ENCODE results near the gene FRMD4A.

Gene FRMD4A

DNA sequence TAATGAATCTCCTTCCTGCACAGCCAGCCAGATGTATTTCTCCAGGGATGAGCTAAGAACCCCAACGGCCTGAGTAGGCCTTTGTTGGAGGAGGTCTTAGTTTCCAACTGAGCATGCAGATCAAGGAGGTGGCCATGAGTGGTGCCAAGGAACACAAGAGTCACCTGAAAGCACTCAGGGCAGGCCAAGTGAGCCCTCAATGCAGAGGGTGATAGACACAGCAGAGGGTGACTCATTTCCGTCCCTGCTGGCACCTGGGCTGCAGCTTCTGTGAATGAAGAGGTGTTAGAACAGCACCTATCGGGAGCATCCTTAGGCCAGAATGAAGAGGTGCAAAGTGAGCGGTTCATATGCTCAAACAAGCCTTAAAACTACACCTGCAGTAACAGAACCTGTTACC is 211.8 kb downstream of the FRMD4A start:
- Histone ChIP-seq H3K27me3 (ENCODE audit: insufficient read depth, poor library complexity, severe bottlenecking) (no peaks in the 10 kb centered on the region), H3K27ac (replicated peaks) (no peak overlapping the region), H3K4me3 (replicated peaks; ENCODE audit: insufficient read depth, low read length) (no peak overlapping the region)
- TF ChIP-seq GABPA (IDR thresholded peaks at IDR 0.05; ENCODE audit: low read depth) = no peak
- TF ChIP-seq POLR2AphosphoS5 (IDR thresholded peaks at IDR 0.05; ENCODE audit: low read depth) = no peak
- DNase-seq (ENCODE audit: low read depth in 1 of 2, low spot score in 1 of 2) = no peak

DNA sequence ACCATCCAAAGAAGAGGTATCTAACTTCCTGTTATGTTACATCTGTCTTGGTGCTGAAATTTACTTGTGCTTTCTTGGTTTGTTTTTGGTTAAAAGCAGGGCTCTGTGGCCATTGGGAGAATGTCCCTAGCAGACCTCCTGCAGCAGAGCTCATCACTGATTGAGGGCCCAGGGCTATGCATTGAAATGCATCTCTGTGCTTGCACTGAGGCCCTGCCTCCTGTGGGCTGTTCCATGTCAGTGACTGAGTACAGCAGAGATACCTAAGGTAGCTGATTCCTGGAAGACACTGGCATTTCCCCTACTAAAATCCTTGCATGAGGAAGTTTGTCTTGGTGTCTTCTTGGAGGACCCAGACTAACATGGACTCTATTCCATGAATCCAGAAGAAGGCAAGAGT is 213.9 kb downstream of the FRMD4A start:
- no peak overlapping the region for H3K4me3 ChIP-seq (replicated peaks; ENCODE audit: insufficient read depth, low read length)
- no peak overlapping the region for H3K27ac ChIP-seq (replicated peaks)
- TF ChIP-seq GABPA (IDR thresholded peaks at IDR 0.05; ENCODE audit: low read depth) (no peak), POLR2AphosphoS5 (IDR thresholded peaks at IDR 0.05; ENCODE audit: low read depth) (no peak), SPI1 (IDR thresholded peaks at IDR 0.05; ENCODE audit: borderline replicate concordance, low read depth) (no peak)
- TF ChIP-seq, protein P1, sequence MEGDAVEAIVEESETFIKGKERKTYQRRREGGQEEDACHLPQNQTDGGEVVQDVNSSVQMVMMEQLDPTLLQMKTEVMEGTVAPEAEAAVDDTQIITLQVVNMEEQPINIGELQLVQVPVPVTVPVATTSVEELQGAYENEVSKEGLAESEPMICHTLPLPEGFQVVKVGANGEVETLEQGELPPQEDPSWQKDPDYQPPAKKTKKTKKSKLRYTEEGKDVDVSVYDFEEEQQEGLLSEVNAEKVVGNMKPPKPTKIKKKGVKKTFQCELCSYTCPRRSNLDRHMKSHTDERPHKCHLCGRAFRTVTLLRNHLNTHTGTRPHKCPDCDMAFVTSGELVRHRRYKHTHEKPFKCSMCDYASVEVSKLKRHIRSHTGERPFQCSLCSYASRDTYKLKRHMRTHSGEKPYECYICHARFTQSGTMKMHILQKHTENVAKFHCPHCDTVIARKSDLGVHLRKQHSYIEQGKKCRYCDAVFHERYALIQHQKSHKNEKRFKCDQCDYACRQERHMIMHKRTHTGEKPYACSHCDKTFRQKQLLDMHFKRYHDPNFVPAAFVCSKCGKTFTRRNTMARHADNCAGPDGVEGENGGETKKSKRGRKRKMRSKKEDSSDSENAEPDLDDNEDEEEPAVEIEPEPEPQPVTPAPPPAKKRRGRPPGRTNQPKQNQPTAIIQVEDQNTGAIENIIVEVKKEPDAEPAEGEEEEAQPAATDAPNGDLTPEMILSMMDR (IDR thresholded peaks at IDR 0.05; ENCODE audit: insufficient read depth, low read length) = no peak
- TF ChIP-seq, protein P2, sequence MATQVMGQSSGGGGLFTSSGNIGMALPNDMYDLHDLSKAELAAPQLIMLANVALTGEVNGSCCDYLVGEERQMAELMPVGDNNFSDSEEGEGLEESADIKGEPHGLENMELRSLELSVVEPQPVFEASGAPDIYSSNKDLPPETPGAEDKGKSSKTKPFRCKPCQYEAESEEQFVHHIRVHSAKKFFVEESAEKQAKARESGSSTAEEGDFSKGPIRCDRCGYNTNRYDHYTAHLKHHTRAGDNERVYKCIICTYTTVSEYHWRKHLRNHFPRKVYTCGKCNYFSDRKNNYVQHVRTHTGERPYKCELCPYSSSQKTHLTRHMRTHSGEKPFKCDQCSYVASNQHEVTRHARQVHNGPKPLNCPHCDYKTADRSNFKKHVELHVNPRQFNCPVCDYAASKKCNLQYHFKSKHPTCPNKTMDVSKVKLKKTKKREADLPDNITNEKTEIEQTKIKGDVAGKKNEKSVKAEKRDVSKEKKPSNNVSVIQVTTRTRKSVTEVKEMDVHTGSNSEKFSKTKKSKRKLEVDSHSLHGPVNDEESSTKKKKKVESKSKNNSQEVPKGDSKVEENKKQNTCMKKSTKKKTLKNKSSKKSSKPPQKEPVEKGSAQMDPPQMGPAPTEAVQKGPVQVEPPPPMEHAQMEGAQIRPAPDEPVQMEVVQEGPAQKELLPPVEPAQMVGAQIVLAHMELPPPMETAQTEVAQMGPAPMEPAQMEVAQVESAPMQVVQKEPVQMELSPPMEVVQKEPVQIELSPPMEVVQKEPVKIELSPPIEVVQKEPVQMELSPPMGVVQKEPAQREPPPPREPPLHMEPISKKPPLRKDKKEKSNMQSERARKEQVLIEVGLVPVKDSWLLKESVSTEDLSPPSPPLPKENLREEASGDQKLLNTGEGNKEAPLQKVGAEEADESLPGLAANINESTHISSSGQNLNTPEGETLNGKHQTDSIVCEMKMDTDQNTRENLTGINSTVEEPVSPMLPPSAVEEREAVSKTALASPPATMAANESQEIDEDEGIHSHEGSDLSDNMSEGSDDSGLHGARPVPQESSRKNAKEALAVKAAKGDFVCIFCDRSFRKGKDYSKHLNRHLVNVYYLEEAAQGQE (IDR thresholded peaks at IDR 0.05; ENCODE audit: insufficient replicate concordance, low read depth) = no peak
- H3K27me3 ChIP-seq (ENCODE audit: insufficient read depth, poor library complexity, severe bottlenecking) = no peaks in the 10 kb centered on the region
- no peak for DNase-seq (ENCODE audit: low read depth in 1 of 2, low spot score in 1 of 2)

DNA sequence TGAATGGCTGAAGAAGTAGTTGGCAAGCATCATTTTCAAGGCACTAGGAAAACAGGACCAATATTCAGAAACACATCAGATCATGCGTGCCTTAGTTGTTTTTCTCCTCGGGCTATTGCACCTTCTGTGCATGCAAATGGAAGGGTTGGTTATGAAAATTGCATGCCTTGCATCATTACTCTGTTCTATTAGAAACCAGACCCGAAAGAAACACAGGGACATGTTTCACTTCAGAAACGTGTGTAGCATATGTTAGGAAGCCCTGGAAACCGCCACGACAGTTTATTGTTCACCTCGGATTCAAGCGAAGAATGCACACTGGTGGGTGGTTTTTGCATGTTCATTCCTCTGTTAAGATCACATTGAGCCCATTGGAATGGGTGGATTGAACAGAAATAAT is 214.7 kb downstream of the FRMD4A start:
- TF ChIP-seq POLR2AphosphoS5 (IDR thresholded peaks at IDR 0.05; ENCODE audit: low read depth) = no peak
- TF ChIP-seq, protein P1 (IDR thresholded peaks at IDR 0.05; ENCODE audit: insufficient read depth, low read length) = no peak

DNA sequence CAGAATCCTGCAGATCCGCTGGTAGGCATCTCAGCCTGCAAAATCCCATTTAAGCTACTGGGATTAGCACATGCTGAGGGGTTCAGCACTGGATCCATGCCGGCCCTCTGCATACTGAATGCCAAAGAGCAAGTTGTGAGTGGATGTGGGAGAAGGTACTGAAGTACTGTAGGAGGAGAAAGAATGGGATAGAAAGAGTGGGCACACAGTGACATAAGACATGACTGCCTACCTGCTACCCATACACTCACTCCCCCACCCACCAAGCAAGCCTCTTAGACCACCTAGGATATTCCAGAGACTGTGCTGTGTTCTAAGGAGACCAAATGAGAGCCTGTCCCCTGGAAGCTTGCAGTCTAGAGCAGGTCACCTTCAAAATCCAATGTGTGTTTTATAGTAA is 215.9 kb downstream of the FRMD4A start:
- DNase-seq (ENCODE audit: low read depth in 1 of 2, low spot score in 1 of 2) = no peak
- no peak overlapping the region for H3K4me3 ChIP-seq (replicated peaks; ENCODE audit: insufficient read depth, low read length)
- no peaks in the 10 kb centered on the region for H3K27me3 ChIP-seq (ENCODE audit: insufficient read depth, poor library complexity, severe bottlenecking)
- no peak overlapping the region for H3K27ac ChIP-seq (replicated peaks)
- no peak for TF ChIP-seq GABPA (IDR thresholded peaks at IDR 0.05; ENCODE audit: low read depth)
- TF ChIP-seq, protein P1 (IDR thresholded peaks at IDR 0.05; ENCODE audit: insufficient read depth, low read length) = no peak
- TF ChIP-seq SPI1 (IDR thresholded peaks at IDR 0.05; ENCODE audit: borderline replicate concordance, low read depth) = no peak
- TF ChIP-seq, protein P2 (IDR thresholded peaks at IDR 0.05; ENCODE audit: insufficient replicate concordance, low read depth) = no peak
- no peak for TF ChIP-seq POLR2AphosphoS5 (IDR thresholded peaks at IDR 0.05; ENCODE audit: low read depth)

More for the DNA sequence above, 214.7 kb downstream of the FRMD4A start:
- H3K27ac ChIP-seq (replicated peaks) = no peak overlapping the region
- no peaks in the 10 kb centered on the region for H3K27me3 ChIP-seq (ENCODE audit: insufficient read depth, poor library complexity, severe bottlenecking)
- no peak for DNase-seq (ENCODE audit: low read depth in 1 of 2, low spot score in 1 of 2)
- H3K4me3 ChIP-seq (replicated peaks; ENCODE audit: insufficient read depth, low read length) = no peak overlapping the region

Data from HL-60 (cell line).